ENCODE results near the gene LIPT2. TPM values are rescaled to one million over a fixed set of nuclear protein-coding genes. Genes with fewer than 3 reads are reported as not detected.

Gene LIPT2
- total and polyA plus RNA-seq, 2 experiments from 2014 or later, result 8.2 to 16.9 TPM

DNA sequence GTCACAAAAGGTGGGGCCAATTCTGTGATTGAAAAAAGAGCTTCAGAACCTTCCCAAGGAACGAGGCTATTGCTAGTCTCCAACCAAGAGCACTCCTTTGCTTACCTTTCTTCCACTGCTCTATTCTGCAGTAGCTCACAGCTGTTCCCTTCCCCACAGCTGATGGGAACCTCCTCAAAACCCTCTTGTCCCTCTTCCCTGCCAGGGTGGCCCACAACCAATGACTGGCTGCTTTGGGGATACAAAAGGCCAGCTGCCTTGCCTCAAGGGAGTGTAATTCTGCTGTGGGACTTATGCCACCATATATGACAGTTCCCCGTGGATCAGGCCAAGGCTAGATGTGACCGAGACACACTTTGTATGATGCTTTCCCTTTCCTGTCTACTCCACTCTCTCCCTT, 41.2 kb downstream of the LIPT2 start:
- Histone ChIP-seq H2AFZ (no peak overlapping the region), H3K4me2 (no peak overlapping the region), H3K27me3 (ENCODE audit: insufficient read depth) (no peaks in the 10 kb centered on the region), H3K36me3 (ENCODE audit: insufficient read depth) (no peaks in the 10 kb centered on the region), H3K79me2 (replicated peaks; ENCODE audit: insufficient read depth) (no peaks in the 10 kb centered on the region), H3K4me1 (ENCODE audit: insufficient read depth) (no peaks in the 10 kb centered on the region), H4K20me1 (replicated peaks; ENCODE audit: insufficient read depth) (no peaks in the 10 kb centered on the region), H3K27ac (ENCODE audit: low read depth) (no peak overlapping the region), H3K9me2 (ENCODE audit: insufficient read depth) (no peaks in the 10 kb centered on the region), H3F3A (replicated peaks; ENCODE audit: low read depth) (no peaks in the 10 kb centered on the region), H3K4me3 (no peak overlapping the region)
- DNase-seq (ENCODE audit: low spot score), result no peak
- Mint-ChIP-seq H3K4me1 (peaks cover 2% of the 10 kb centered on the region; the same call in 1 of the 3 replicates), H3K9me3 (no peaks in the 10 kb centered on the region), H3K27ac (no peak overlapping the region), H3K4me3 (no peak overlapping the region), H3K36me3 (ENCODE audit: low read depth) (no peaks in the 10 kb centered on the region), H3K27me3 (ENCODE audit: insufficient read depth, low read depth, poor library complexity) (no peaks in the 10 kb centered on the region)
- TF ChIP-seq STAT1 (IDR thresholded peaks at IDR 0.05; ENCODE audit: unreplicated experiment) (no peak), CREB1 (CRISPR knock-in tag; IDR thresholded peaks at IDR 0.05; ENCODE audit: low read depth) (no peak), POLR2AphosphoS5 (IDR thresholded peaks at IDR 0.05; ENCODE audit: low read depth) (no peak)
- ATAC-seq, result no peak

DNA sequence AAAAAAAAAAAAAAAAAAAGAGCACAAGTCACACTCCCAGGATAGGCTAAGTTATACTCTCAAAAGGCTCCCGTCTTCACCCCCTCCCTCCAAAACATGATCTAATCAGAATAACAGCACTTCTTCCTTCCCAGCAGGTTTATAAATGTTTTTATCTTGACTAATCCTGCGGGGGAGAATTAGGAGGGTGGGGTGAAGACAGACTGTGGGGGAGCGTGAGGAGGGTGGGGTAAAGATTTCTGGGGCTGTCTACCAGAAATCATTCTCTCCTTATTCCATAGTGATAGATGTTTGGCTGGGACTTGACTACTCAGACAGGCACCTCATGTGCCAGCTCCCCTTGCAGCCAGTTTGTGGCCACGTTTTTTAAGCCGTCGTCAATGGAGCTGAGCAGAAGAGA, 43.2 kb downstream of the LIPT2 start:
- H3K36me3 Mint-ChIP-seq (ENCODE audit: low read depth), result no peaks in the 10 kb centered on the region

More for the DNA sequence above, 43.2 kb downstream of the LIPT2 start:
- H3K4me1 Mint-ChIP-seq, result peaks cover 3% of the 10 kb centered on the region
- no peak overlapping the region for H3K27ac Mint-ChIP-seq
- no peak for TF ChIP-seq NANOG (IDR thresholded peaks at IDR 0.05; ENCODE audit: borderline replicate concordance)
- TF ChIP-seq EZH2phosphoT487 (IDR thresholded peaks at IDR 0.05; ENCODE audit: unreplicated experiment), result no peak
- no peak for TF ChIP-seq CREB1 (CRISPR knock-in tag; IDR thresholded peaks at IDR 0.05; ENCODE audit: low read depth)
- no peak for TF ChIP-seq STAT1 (IDR thresholded peaks at IDR 0.05; ENCODE audit: unreplicated experiment)
- TF ChIP-seq, protein P1, sequence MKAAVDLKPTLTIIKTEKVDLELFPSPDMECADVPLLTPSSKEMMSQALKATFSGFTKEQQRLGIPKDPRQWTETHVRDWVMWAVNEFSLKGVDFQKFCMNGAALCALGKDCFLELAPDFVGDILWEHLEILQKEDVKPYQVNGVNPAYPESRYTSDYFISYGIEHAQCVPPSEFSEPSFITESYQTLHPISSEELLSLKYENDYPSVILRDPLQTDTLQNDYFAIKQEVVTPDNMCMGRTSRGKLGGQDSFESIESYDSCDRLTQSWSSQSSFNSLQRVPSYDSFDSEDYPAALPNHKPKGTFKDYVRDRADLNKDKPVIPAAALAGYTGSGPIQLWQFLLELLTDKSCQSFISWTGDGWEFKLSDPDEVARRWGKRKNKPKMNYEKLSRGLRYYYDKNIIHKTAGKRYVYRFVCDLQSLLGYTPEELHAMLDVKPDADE (IDR thresholded peaks at IDR 0.05), result no peak
- TF ChIP-seq ZNF114 (CRISPR knock-in tag; IDR thresholded peaks at IDR 0.05), result no peak
- TF ChIP-seq, protein P2, sequence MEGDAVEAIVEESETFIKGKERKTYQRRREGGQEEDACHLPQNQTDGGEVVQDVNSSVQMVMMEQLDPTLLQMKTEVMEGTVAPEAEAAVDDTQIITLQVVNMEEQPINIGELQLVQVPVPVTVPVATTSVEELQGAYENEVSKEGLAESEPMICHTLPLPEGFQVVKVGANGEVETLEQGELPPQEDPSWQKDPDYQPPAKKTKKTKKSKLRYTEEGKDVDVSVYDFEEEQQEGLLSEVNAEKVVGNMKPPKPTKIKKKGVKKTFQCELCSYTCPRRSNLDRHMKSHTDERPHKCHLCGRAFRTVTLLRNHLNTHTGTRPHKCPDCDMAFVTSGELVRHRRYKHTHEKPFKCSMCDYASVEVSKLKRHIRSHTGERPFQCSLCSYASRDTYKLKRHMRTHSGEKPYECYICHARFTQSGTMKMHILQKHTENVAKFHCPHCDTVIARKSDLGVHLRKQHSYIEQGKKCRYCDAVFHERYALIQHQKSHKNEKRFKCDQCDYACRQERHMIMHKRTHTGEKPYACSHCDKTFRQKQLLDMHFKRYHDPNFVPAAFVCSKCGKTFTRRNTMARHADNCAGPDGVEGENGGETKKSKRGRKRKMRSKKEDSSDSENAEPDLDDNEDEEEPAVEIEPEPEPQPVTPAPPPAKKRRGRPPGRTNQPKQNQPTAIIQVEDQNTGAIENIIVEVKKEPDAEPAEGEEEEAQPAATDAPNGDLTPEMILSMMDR (conservative IDR thresholded peaks at IDR 0.05; ENCODE audit: low read depth in 2 of 2), result no peak
- TF ChIP-seq JUNB (IDR thresholded peaks at IDR 0.05; ENCODE audit: unreplicated experiment), result no peak
- no peaks in the 10 kb centered on the region for H3K4me1 ChIP-seq (ENCODE audit: insufficient read depth)
- H3K4me2 ChIP-seq, result no peak overlapping the region
- H3K79me2 ChIP-seq (replicated peaks; ENCODE audit: insufficient read depth), result no peaks in the 10 kb centered on the region
- H3K36me3 ChIP-seq (ENCODE audit: insufficient read depth), result no peaks in the 10 kb centered on the region
- H3K9me3 Mint-ChIP-seq, result no peaks in the 10 kb centered on the region
- DNase-seq (ENCODE audit: low spot score), result no peak
- no peaks in the 10 kb centered on the region for H3K9me2 ChIP-seq (ENCODE audit: insufficient read depth)
- H4K20me1 ChIP-seq (replicated peaks; ENCODE audit: insufficient read depth), result no peaks in the 10 kb centered on the region
- ATAC-seq, result no peak
- no peak overlapping the region for H3K27ac ChIP-seq (ENCODE audit: low read depth)
- no peaks in the 10 kb centered on the region for H3F3A ChIP-seq (replicated peaks; ENCODE audit: low read depth)
- H3K4me3 Mint-ChIP-seq, result no peak overlapping the region
- H3K27me3 Mint-ChIP-seq (ENCODE audit: insufficient read depth, low read depth, poor library complexity), result no peaks in the 10 kb centered on the region
- H3K4me3 ChIP-seq, result no peak overlapping the region
- 0 out of 2 replicates have a peak overlapping the region, but pooled peaks have one; percentile 47 for H2AFZ ChIP-seq
- no peaks in the 10 kb centered on the region for H3K27me3 ChIP-seq (ENCODE audit: insufficient read depth)
